GM18502 (cell line): ENCODE results near the gene GNAQ.

ENCODE experiments used
- ATAC-seq: cut with Tn5 transposase; IDR thresholded peaks from one replicate; pipeline ENCODE4 v1.9.1; 2021; ENCODE audit warnings: mild to moderate bottlenecking; ENCODE audit not compliant: unreplicated experiment, poor library complexity

Gene GNAQ

GRCh38 chr9:78032730-78033457, 1.3 kb upstream of the GNAQ start:
- ATAC-seq: no peak

GRCh38 chr9:78031893-78032729, 500 bp upstream of the GNAQ start:
- peak; percentile 47 for ATAC-seq

- no peak for ATAC-seq
Measured at GRCh38 chr9:78030553-78031443, 813 bp downstream of the GNAQ start.

- ATAC-seq: no peak
Measured at GRCh38 chr9:78030296-78030552, 1.4 kb downstream of the GNAQ start.

- no peak for ATAC-seq
Measured at GRCh38 chr9:78029551-78030295, 1.9 kb downstream of the GNAQ start.

- ATAC-seq: no peak
Measured at GRCh38 chr9:78028926-78029325, 2.7 kb downstream of the GNAQ start.

- no peak for ATAC-seq
Measured at GRCh38 chr9:78026947-78027346, 4.7 kb downstream of the GNAQ start.

GRCh38 chr9:78026416-78026815, 5.2 kb downstream of the GNAQ start:
- ATAC-seq: no peak

- no peak for ATAC-seq
Measured at GRCh38 chr9:78025186-78025585, 6.4 kb downstream of the GNAQ start.

GRCh38 chr9:78023003-78023741, 8.4 kb downstream of the GNAQ start:
- no peak for ATAC-seq

- ATAC-seq: no peak
Measured at GRCh38 chr9:78021697-78022096, 9.9 kb downstream of the GNAQ start.

- no peak for ATAC-seq
Measured at GRCh38 chr9:78017190-78017693, 14.4 kb downstream of the GNAQ start.

GRCh38 chr9:78015241-78015640, 16.4 kb downstream of the GNAQ start:
- ATAC-seq: no peak

- no peak for ATAC-seq
Measured at GRCh38 chr9:78014776-78015175, 16.8 kb downstream of the GNAQ start.

- no peak for ATAC-seq
Measured at GRCh38 chr9:78013934-78014333, 17.7 kb downstream of the GNAQ start.

GRCh38 chr9:78011049-78011448, 20.6 kb downstream of the GNAQ start:
- ATAC-seq: no peak

- ATAC-seq: no peak
Measured at GRCh38 chr9:78010445-78010844, 21.2 kb downstream of the GNAQ start.

- no peak for ATAC-seq
Measured at GRCh38 chr9:78009186-78009585, 22.4 kb downstream of the GNAQ start.

- no peak for ATAC-seq
Measured at GRCh38 chr9:78006734-78007133, 24.9 kb downstream of the GNAQ start.
